HG02884 (cell line): Measurements from ENCODE around the gene BABAM2.
"Not testable (repeated sequence)": the region's sequence is repeated elsewhere in the genome, so short reads cannot be mapped to it uniquely, and the experiment has no call there.

Source experiments
- ATAC-seq: cut with Tn5 transposase; IDR thresholded peaks from one replicate; pipeline ENCODE4 v1.9.1; 2021; ENCODE audit warnings: mild to moderate bottlenecking, moderate library complexity; ENCODE audit not compliant: unreplicated experiment

The BABAM2 gene

GRCh38 chr2:27940090-27940671, 49.7 kb downstream of the BABAM2 start:
- no peak for ATAC-seq

GRCh38 chr2:27940982-27941381, 50.5 kb downstream of the BABAM2 start:
- no peak for ATAC-seq

GRCh38 chr2:27942612-27943547, 52.4 kb downstream of the BABAM2 start:
- no peak for ATAC-seq

GRCh38 chr2:27946530-27947060, 56.1 kb downstream of the BABAM2 start:
- no peak for ATAC-seq

- no peak for ATAC-seq
Observed at GRCh38 chr2:27952070-27952469, 61.5 kb downstream of the BABAM2 start.

- ATAC-seq: no peak
Observed at GRCh38 chr2:27953077-27953476, 62.5 kb downstream of the BABAM2 start.

GRCh38 chr2:27954221-27954673, 63.7 kb downstream of the BABAM2 start:
- ATAC-seq: no peak

- no peak for ATAC-seq
Observed at GRCh38 chr2:27954771-27955383, 64.3 kb downstream of the BABAM2 start.

- no peak for ATAC-seq
Observed at GRCh38 chr2:27955384-27956161, 65.0 kb downstream of the BABAM2 start.

- no peak for ATAC-seq
Observed at GRCh38 chr2:27956888-27957287, 66.4 kb downstream of the BABAM2 start.

GRCh38 chr2:27958711-27959378, 68.3 kb downstream of the BABAM2 start:
- ATAC-seq: no peak

GRCh38 chr2:27959496-27959895, 69.0 kb downstream of the BABAM2 start:
- no peak for ATAC-seq

GRCh38 chr2:27960237-27960912, 69.8 kb downstream of the BABAM2 start:
- no peak for ATAC-seq

- ATAC-seq: no peak
Observed at GRCh38 chr2:27962006-27962405, 71.5 kb downstream of the BABAM2 start.

- ATAC-seq: no peak
Observed at GRCh38 chr2:27963472-27963871, 72.9 kb downstream of the BABAM2 start.

- no peak for ATAC-seq
Observed at GRCh38 chr2:27964067-27964466, 73.5 kb downstream of the BABAM2 start.

- ATAC-seq: no peak
Observed at GRCh38 chr2:27965841-27966240, 75.3 kb downstream of the BABAM2 start.

GRCh38 chr2:27966466-27966865, 75.9 kb downstream of the BABAM2 start:
- no peak for ATAC-seq

- no peak for ATAC-seq
Observed at GRCh38 chr2:27967076-27967475, 76.5 kb downstream of the BABAM2 start.

GRCh38 chr2:27968045-27968444, 77.5 kb downstream of the BABAM2 start:
- ATAC-seq: not testable (repeated sequence)
